Cardiac septum (tissue), 1 donor: ENCODE results near the gene GALNT10. TPM values are rescaled to one million over a fixed set of nuclear protein-coding genes. Genes with fewer than 3 reads are reported as not detected.

Source experiments
- microRNA-seq: library from miRNA; unstranded; fragments of <30 nt; microRNA quantifications from one replicate; pipeline ENCODE4 v1.2.0, GENCODE V29; 2020
- total RNA-seq: library from RNA; stranded (reverse); fragmentation: NEBNext Ultra II Directional; extraction: Animal tissue kit (Norgen Biotek cat#: 25700); gene quantifications from one replicate; pipeline ENCODE4 v1.2.1, GENCODE V29; 2021
- donor health status: DM: no; HTN: no; CAD: no.

Gene GALNT10
- total RNA-seq, 1 donor from 2014 or later, result 15.5 TPM

Small RNAs within 50 kb of the gene (microRNA-seq; reads per million reads assigned to microRNA genes)
- gene MIR1294, result 2.2 reads per million

Other genes starting within 250 kb of the GALNT10 start
- 37.6 TPM for gene FAM114A2, start 151.8 kb upstream of the GALNT10 start, total RNA-seq
- gene MFAP3, start 151.8 kb upstream of the GALNT10 start, total RNA-seq, result 33.3 TPM